HUES64 (cell line): ENCODE results near the gene KCTD16.

Source experiments
- H3K27ac ChIP-seq: 2 replicates; pipeline ENCODE4 v1.7.0; 2013; ENCODE audit warnings: low read depth, low read length, inconsistent platforms
- H3K27me3 ChIP-seq: 2 replicates; pipeline ENCODE4 v1.6.1; 2013; ENCODE audit warnings: mild to moderate bottlenecking, low read length; ENCODE audit not compliant: insufficient read depth
- H3K36me3 ChIP-seq: 2 replicates; pipeline ENCODE4 v1.6.1; 2013; ENCODE audit warnings: mild to moderate bottlenecking, low read length; ENCODE audit not compliant: insufficient read depth
- H3K4me1 ChIP-seq: 2 replicates; pipeline ENCODE4 v1.6.1; 2013; ENCODE audit warnings: mild to moderate bottlenecking, low read length, moderate library complexity; ENCODE audit not compliant: insufficient read depth
- H3K4me3 ChIP-seq: 2 replicates; pipeline ENCODE4 v1.5.1; 2013; ENCODE audit warnings: mild to moderate bottlenecking, low read length, moderate library complexity
- H3K9ac ChIP-seq: 2 replicates; pipeline ENCODE4 v1.6.1; 2013; ENCODE audit warnings: mild to moderate bottlenecking, low read depth, low read length
- H3K9me3 ChIP-seq: 2 replicates; pipeline ENCODE4 v1.6.1; 2013; ENCODE audit warnings: low read depth, low read length; ENCODE audit not compliant: insufficient read depth
- WGBS: fragments of 150-250, 120-280 bp; methylation state at CpG from one replicate; pipeline ENCODE4 v1.1.7; 2013; ENCODE audit warnings: missing lambda C conversion rate; 5-methylcytosine and 5-hydroxymethylcytosine counted together

The KCTD16 gene

DNA sequence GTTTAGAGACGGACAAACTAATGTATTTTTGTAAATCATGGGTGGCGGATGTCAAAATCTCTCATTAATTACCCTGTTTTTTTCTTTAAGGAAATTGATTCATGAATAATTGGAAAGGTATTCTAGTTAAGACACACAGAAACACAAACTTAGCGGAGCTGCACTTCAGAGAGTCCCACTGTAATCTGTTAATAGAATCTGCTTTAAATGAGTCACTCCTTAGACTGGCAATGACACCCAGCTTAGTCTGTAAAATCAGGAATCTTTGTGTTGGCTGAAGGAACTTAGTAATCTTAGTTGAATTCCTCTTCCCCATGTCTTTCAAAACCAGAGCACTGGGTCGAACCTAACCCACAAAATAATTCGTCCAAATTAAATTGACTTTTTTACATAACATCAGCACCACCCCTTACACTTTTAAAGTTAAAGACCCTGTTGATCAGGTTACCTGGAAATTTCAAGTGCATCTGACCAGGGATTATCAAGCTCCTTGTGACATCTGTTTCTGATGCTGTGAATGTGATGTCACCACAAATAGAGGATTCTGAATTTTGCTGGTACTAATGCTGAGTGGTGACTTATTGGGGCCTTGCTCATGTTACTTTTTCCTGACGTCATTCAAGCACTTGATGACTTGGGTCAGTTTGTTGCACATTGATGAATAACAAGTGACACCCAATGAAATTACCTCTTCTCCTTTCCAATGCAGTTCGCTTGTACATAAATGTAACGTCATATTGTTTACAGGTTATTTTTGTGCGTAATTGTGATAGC is 313.6 kb downstream of the KCTD16 start:
- Histone ChIP-seq H3K9ac (no peak overlapping the region), H3K27ac (no peak overlapping the region), H3K4me1 (peaks cover 40% of the 10 kb centered on the region), H3K27me3 (no peaks in the 10 kb centered on the region), H3K9me3 (no peaks in the 10 kb centered on the region), H3K4me3 (no peak overlapping the region), H3K36me3 (no peaks in the 10 kb centered on the region)
- WGBS = 75% methylated on average over 7 of the region's 9 CpGs

DNA sequence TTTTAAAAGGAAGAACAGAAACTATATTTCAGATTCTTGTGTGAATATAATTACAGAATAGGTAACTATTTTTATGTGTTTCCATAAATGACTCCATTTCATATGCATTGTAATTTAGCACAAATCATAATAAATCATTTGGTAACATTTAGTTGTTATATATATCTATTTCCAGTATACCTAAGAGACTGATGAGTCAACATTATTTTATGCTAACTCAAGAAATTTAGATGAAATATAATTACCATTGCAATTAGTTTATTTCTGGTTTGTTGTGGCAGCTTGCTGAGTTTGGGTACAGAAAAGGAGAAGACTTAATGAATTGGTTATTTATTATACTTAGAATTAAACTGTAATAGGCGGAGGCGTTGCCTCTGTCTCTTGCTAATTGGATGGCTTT is 314.9 kb downstream of the KCTD16 start:
- no peaks in the 10 kb centered on the region for H3K9me3 ChIP-seq
- H3K27me3 ChIP-seq = no peaks in the 10 kb centered on the region
- H3K4me3 ChIP-seq = no peak overlapping the region
- H3K4me1 ChIP-seq = peaks cover 40% of the 10 kb centered on the region
- no CpG with 5 or more reads among the region's 2 CpGs for WGBS
- H3K27ac ChIP-seq = no peak overlapping the region
- no peak overlapping the region for H3K9ac ChIP-seq
- H3K36me3 ChIP-seq = no peaks in the 10 kb centered on the region

DNA sequence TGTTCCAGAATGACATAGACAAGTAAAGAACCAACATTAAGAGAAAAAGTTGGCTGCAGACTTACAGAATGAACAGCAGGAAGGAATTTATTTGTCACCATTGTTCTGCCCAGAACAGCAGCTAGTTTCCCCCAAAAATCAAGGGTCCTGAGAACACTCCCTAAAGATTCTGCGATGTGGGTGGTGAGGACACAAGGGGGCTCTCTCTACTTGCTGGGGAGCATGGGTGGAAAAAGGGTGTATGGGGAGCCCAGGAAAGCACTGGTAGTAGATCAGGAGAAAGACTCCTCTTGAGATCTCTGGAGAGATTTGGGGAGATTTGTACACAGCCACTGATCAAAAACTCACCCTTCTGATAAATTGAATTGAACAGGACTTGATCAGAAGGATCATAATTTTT is 316.5 kb downstream of the KCTD16 start:
- H3K27me3 ChIP-seq = no peaks in the 10 kb centered on the region
- no peaks in the 10 kb centered on the region for H3K9me3 ChIP-seq
- no peak overlapping the region; the same call in 1 of the 2 replicates for H3K27ac ChIP-seq
- H3K4me1 ChIP-seq = peaks cover 40% of the 10 kb centered on the region
- H3K4me3 ChIP-seq = 0 out of 2 replicates have a peak overlapping the region, but pooled peaks have one; percentile 1
- no peaks in the 10 kb centered on the region for H3K36me3 ChIP-seq
- 19% methylated on average over 1 of the region's 1 CpG for WGBS
- H3K9ac ChIP-seq = peak overlapping the region; percentile 11; the same call in 1 of the 2 replicates

DNA sequence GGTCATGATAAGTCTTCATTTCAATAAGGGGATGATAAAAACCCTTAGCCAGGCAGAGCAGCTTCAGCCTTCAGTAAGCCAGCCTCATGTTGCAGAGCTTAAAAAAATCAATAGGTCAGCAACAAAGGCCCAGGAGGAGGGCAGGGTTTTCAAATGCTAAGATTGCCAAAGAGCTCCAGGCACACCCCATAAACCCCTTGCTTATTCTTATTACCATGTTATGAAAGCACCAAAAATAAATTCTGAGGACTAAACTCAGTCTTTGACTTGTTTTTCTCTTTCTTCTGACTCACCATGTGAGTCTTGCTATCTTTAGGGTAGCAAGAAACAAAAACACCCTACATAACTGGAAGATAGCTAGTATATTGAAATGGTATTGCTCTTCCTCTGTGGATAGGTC is 317.1 kb downstream of the KCTD16 start:
- Histone ChIP-seq H3K36me3 (no peaks in the 10 kb centered on the region), H3K4me1 (peaks cover 40% of the 10 kb centered on the region), H3K27me3 (no peaks in the 10 kb centered on the region), H3K9ac (peak overlapping the region; percentile 11; the same call in 1 of the 2 replicates), H3K4me3 (0 out of 2 replicates have a peak overlapping the region, but pooled peaks have one; percentile 1), H3K9me3 (no peaks in the 10 kb centered on the region), H3K27ac (no peak overlapping the region; the same call in 1 of the 2 replicates)

DNA sequence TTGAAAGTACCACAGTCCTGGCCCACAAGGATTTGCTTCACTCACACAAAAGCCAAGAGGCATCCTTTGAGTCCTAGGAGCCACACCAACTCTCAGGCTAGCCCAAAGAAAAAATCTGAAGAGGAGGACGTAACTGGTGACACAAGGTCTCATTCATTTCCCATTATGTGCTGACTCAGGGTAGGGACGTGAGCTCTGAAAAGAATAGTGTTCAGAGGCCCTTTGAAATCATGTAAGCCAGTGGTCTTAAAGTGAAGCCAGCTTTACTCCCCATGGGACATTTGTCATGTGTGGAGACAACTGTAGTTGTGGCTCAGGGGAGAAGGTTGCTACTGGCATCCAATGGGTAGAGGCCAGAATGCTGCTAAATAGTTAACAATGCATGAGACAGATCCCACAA is 332.4 kb downstream of the KCTD16 start:
- H3K9ac ChIP-seq = no peak overlapping the region
- H3K9me3 ChIP-seq = no peaks in the 10 kb centered on the region
- no peak overlapping the region for H3K4me3 ChIP-seq
- 88% methylated on average over 2 of the region's 2 CpGs for WGBS
- H3K4me1 ChIP-seq = peaks cover 26% of the 10 kb centered on the region
- no peaks in the 10 kb centered on the region for H3K36me3 ChIP-seq
- H3K27me3 ChIP-seq = peaks cover 7% of the 10 kb centered on the region; the same call in 1 of the 2 replicates
- no peak overlapping the region for H3K27ac ChIP-seq

DNA sequence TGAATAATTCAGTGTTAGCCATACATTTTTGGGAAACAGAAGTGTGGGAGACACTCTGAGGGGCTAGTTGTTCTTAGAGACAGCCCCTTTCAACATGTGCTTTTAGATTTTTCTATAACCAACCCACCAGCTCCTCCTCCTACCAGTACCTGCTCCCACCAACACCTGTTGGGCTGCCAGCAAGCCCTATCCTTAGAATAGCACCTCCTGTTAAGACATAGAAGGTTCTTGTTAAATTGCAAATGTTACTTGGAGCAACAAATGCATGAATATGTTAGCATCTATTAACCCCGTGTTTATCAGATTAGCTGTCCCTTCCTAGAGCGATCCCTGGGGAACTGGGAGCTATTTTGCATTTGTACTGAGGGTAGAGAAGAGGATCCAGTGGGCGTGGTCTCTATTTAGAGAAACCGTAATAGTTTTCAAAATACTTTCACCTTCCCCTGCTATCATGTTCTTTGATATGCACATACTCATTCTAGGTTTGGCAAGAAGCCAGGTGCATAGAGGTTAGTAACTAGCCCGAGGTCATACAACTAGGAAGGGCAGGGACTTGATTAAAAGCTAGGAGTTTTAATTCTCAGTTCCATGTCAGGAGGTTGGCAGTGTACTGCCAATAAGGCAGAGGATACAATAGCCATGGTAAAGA is 334.4 kb downstream of the KCTD16 start:
- Histone ChIP-seq H3K9me3 (no peaks in the 10 kb centered on the region), H3K27ac (no peak overlapping the region; the same call in 1 of the 2 replicates), H3K4me1 (peaks cover 26% of the 10 kb centered on the region), H3K4me3 (no peak overlapping the region), H3K9ac (no peak overlapping the region), H3K27me3 (peaks cover 7% of the 10 kb centered on the region; the same call in 1 of the 2 replicates), H3K36me3 (no peaks in the 10 kb centered on the region)
- WGBS = 14% methylated on average over 3 of the region's 5 CpGs

DNA sequence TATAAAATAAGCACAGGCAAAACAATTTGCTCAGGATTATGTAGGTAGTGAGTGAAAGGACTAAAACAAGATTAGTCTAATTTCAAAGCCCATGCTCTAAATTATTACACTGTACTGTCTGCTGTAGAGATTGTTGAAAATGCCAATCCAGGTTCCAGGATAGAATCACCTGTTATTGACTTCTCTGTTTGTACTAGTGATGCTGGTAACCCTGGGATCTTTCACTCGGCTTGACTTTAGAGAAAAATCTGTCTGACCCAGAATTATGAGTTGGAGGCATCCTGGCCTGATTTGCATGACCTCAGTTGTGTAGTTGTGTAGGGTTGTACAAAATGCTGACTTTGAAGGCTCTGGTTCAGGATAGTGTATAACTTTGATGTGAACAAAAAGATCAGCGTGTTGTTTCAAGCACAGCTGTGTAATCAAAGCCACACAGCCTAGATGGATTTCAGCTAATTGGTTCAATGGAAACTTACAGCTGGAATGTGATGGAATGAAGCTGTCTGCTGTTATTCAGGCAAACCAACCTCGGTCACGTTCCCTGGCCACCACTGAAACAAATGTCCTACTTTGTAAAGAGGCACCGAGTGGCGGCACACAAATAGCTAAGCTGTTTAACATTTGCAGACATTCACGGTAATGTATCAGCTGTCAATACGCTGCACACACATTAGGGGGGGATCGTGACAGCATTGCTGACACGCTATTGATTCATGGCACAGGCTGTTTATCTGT is 340.3 kb downstream of the KCTD16 start:
- H3K27ac ChIP-seq = no peak overlapping the region
- H3K4me3 ChIP-seq = no peak overlapping the region
- no peaks in the 10 kb centered on the region for H3K36me3 ChIP-seq
- WGBS = 94% methylated on average over 10 of the region's 10 CpGs
- no peaks in the 10 kb centered on the region for H3K9me3 ChIP-seq
- no peaks in the 10 kb centered on the region for H3K4me1 ChIP-seq
- no peak overlapping the region for H3K9ac ChIP-seq
- H3K27me3 ChIP-seq = peaks cover 4% of the 10 kb centered on the region; the same call in 1 of the 2 replicates

DNA sequence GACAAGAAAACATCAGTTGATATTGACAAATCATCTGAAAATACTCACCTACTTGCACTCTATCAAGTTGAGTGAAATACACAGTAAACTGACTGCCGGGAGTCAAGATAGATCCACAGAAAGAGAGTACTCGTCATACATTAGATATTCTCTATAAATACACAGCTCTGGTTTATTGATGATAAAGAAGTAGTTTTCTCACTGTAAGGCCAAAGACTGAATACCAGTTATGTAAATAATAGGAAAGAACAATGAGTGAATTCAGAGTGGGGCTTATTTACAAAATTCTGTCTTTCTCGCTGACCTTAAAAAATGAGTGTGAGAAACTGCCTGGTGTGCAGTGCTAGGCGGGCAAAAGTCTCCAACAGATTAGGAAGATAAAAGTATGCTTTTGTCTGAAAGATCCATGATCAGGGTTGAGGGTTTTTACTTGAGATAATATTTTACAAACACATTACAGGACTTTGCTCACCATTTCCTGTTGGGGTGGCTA is 341.0 kb downstream of the KCTD16 start:
- no peak overlapping the region for H3K9ac ChIP-seq
- 88% methylated on average over 3 of the region's 4 CpGs for WGBS
- H3K9me3 ChIP-seq = no peaks in the 10 kb centered on the region
- no peaks in the 10 kb centered on the region for H3K36me3 ChIP-seq
- H3K4me1 ChIP-seq = no peaks in the 10 kb centered on the region
- H3K27ac ChIP-seq = no peak overlapping the region
- no peak overlapping the region for H3K4me3 ChIP-seq
- H3K27me3 ChIP-seq = peaks cover under 1% of the 10 kb centered on the region; the same call in 1 of the 2 replicates

DNA sequence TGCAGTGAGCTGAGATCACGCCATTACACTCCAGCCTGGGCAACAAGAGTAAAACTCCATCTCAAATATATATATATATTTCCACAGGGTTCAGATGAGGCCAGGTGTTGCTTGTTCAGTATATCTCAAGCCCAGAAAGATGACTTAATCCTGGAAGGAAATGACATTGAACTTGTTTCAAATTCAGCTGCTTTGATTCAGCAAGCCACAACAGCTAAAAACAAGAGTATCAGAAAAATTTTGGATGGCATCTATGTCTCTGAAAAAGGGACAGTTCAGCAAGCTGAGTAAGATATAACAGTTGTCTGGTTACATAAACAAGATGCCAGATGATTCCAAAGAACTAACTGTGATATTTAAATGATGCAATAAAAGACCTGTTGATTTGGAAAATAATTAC is 352.0 kb downstream of the KCTD16 start:
- no peak overlapping the region for H3K9ac ChIP-seq

DNA sequence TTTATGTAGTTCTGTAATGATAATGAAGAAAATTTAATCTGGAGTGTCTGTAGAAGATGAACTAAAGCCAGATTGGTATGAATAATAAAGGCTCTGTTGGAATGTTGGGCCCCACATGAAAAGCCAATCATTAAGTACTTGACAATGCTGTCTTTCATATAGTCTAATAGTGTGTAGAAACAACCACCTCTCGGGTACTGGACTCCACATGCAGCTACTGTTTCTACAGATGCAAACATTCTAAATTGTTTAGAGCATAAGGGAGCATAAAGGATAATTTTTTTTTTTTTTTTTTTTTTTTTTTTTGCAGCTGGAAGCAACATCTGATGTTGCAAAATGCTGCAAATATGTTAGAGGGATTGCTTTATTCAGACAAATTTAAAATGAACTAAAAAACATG is 354.3 kb downstream of the KCTD16 start:
- no peaks in the 10 kb centered on the region for H3K9me3 ChIP-seq
- H3K36me3 ChIP-seq = no peaks in the 10 kb centered on the region
- H3K27me3 ChIP-seq = no peaks in the 10 kb centered on the region
- H3K4me1 ChIP-seq = no peaks in the 10 kb centered on the region
- no peak overlapping the region for H3K9ac ChIP-seq
- H3K27ac ChIP-seq = no peak overlapping the region
- WGBS = 100% methylated on average over 1 of the region's 1 CpG
- no peak overlapping the region for H3K4me3 ChIP-seq

More for the DNA sequence above, 352.0 kb downstream of the KCTD16 start:
- 100% methylated on average over 1 of the region's 1 CpG for WGBS
- Histone ChIP-seq H3K4me3 (no peak overlapping the region), H3K27me3 (no peaks in the 10 kb centered on the region), H3K4me1 (no peaks in the 10 kb centered on the region), H3K36me3 (no peaks in the 10 kb centered on the region), H3K9me3 (no peaks in the 10 kb centered on the region), H3K27ac (no peak overlapping the region)

DNA sequence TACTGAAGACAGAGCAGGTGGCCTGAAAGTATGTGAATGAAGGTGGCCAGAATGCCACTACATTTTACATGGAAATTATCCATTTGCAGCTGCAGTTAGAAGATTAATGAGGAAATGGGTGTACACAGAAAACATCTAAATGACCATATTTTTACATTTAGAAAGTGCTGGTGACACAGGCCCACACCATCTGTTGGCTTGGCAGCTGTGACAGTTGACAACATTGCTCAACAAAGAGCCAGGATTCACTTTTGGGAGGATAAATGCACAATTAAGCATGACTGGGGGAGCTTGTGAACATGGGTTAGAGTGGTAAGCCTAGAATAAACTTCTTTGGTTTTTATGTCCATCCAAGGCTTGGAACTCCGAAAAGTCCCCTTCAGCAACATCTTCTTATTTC is 360.5 kb downstream of the KCTD16 start:
- no peak overlapping the region for H3K9ac ChIP-seq
- no peaks in the 10 kb centered on the region for H3K36me3 ChIP-seq
- no peak overlapping the region for H3K4me3 ChIP-seq
- 93% methylated on average over 1 of the region's 1 CpG for WGBS
- no peaks in the 10 kb centered on the region for H3K9me3 ChIP-seq
- no peaks in the 10 kb centered on the region for H3K4me1 ChIP-seq
- no peak overlapping the region for H3K27ac ChIP-seq
- no peaks in the 10 kb centered on the region for H3K27me3 ChIP-seq
